ENCODE results near the gene CIBAR2.

CIBAR2 gene

GRCh38 chr16:85094176-85094805 lies 18.0 kb downstream of the CIBAR2 start:
- Histone ChIP-seq H3K4me1 (ENCODE audit: control insufficient read depth, low read depth, low read length) (no peaks in the 10 kb centered on the region), H3K4me3 (ENCODE audit: low read length) (no peak overlapping the region), H3K27me3 (ENCODE audit: control insufficient read depth, insufficient read depth, low read length) (no peaks in the 10 kb centered on the region)

DNA sequence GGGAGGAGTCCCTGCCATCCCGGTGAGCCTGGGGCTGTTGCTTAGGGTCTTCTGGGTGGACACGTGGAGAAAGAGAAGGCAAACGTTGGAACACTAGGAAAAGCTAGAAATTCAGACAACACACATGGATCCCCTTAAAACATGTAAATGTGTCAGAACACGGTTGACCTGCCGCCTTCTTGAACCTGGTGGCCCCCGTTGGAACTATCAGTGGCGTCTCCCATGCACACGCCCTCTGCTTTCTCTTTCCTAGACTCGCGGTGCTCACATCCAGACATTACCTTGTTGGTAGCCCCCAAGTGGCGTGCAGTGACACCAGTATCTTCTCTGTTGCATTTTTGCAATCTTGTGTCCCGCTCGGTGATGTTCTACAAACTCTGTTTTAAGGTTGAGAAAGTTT lies 18.6 kb downstream of the CIBAR2 start:
- Histone ChIP-seq H3K9ac (ENCODE audit: low read length) (no peak overlapping the region), H3K27me3 (ENCODE audit: control insufficient read depth, insufficient read depth, low read length) (no peaks in the 10 kb centered on the region), H3K4me3 (ENCODE audit: low read length) (no peak overlapping the region), H3K9me3 (ENCODE audit: control insufficient read depth, low read depth, low read length) (no peaks in the 10 kb centered on the region), H3K27ac (ENCODE audit: low read length) (no peak overlapping the region), H3K4me1 (ENCODE audit: control insufficient read depth, low read depth, low read length) (no peaks in the 10 kb centered on the region), H3K36me3 (ENCODE audit: control insufficient read depth, low read depth, low read length) (no peaks in the 10 kb centered on the region)

More at GRCh38 chr16:85094176-85094805, 18.0 kb downstream of the CIBAR2 start:
- H3K36me3 ChIP-seq (ENCODE audit: control insufficient read depth, low read depth, low read length): no peaks in the 10 kb centered on the region
- H3K27ac ChIP-seq (ENCODE audit: low read length): no peak overlapping the region
- no peaks in the 10 kb centered on the region for H3K9me3 ChIP-seq (ENCODE audit: control insufficient read depth, low read depth, low read length)
- no peak overlapping the region for H3K9ac ChIP-seq (ENCODE audit: low read length)

DNA sequence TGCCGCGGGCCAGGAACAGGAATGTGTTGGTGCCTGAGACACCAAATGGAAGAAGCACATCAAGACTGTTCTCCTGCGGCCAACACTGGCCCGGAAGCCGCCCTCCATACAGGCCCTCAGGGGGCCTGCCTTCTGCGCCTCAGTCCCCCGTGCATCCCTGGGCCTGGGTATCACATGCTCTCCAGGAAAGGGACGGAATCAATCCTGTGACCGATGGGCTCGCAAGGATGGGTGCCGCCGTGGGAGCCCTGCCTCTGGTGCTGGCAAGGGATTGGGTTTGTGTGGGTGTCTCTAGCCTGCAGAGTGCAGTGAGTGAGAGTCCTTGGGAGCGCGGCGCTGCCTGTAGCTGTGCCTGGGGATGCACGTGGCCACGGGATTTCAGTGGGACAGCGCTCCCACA lies 19.4 kb downstream of the CIBAR2 start:
- H3K9ac ChIP-seq (ENCODE audit: low read length): no peak overlapping the region
- no peaks in the 10 kb centered on the region for H3K9me3 ChIP-seq (ENCODE audit: control insufficient read depth, low read depth, low read length)
- H3K36me3 ChIP-seq (ENCODE audit: control insufficient read depth, low read depth, low read length): no peaks in the 10 kb centered on the region
- no peak overlapping the region for H3K4me3 ChIP-seq (ENCODE audit: low read length)
- no peaks in the 10 kb centered on the region for H3K27me3 ChIP-seq (ENCODE audit: control insufficient read depth, insufficient read depth, low read length)
- no peaks in the 10 kb centered on the region for H3K4me1 ChIP-seq (ENCODE audit: control insufficient read depth, low read depth, low read length)
- H3K27ac ChIP-seq (ENCODE audit: low read length): no peak overlapping the region

DNA sequence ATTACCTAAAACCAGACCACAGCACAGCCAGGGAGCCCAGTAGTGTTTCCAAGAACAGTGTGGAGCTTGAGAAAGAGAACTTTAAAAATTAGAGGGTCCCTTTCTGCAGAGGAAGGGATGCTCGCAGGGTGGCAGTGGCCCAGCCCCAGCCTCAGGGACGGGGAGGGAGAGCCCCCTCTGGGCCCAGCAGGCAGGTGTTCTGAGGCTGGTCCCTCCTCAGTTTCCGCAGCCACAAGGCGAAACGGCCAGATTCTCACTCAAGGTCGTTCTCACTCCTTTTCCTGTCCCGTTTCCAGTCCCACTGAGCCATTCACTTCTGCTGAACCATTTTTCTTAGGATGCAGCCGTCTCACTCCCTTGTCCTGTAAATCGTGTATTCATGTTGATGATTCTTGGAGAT lies 20.0 kb downstream of the CIBAR2 start:
- Histone ChIP-seq H3K9me3 (ENCODE audit: control insufficient read depth, low read depth, low read length) (no peaks in the 10 kb centered on the region), H3K36me3 (ENCODE audit: control insufficient read depth, low read depth, low read length) (no peaks in the 10 kb centered on the region), H3K4me3 (ENCODE audit: low read length) (no peak overlapping the region), H3K27me3 (ENCODE audit: control insufficient read depth, insufficient read depth, low read length) (no peaks in the 10 kb centered on the region), H3K27ac (ENCODE audit: low read length) (no peak overlapping the region), H3K9ac (ENCODE audit: low read length) (no peak overlapping the region), H3K4me1 (ENCODE audit: control insufficient read depth, low read depth, low read length) (no peaks in the 10 kb centered on the region)

DNA sequence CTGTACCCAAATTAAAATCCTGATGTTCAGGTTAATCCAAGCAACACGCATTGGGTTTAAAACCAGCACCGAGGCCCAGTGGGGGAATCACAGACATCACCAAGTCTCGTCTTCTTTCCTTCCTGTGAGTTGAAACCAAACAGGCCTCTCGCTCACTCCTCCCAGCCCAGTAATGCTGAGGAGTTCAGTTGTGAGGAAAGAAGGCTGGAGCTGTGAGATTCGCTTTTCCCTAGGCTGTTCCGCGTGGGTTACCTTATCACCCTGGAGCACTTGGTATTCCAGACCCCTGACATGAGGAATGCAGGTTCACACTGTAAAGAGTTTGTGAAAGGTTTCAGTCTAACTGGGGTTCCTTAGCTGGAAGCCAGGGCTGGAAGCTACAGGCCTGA lies 20.8 kb downstream of the CIBAR2 start:
- Histone ChIP-seq H3K27me3 (ENCODE audit: control insufficient read depth, insufficient read depth, low read length) (no peaks in the 10 kb centered on the region), H3K9me3 (ENCODE audit: control insufficient read depth, low read depth, low read length) (no peaks in the 10 kb centered on the region), H3K4me3 (ENCODE audit: low read length) (no peak overlapping the region), H3K4me1 (ENCODE audit: control insufficient read depth, low read depth, low read length) (no peaks in the 10 kb centered on the region), H3K27ac (ENCODE audit: low read length) (no peak overlapping the region), H3K9ac (ENCODE audit: low read length) (no peak overlapping the region), H3K36me3 (ENCODE audit: control insufficient read depth, low read depth, low read length) (no peaks in the 10 kb centered on the region)

GRCh38 chr16:85090873-85091521 lies 21.3 kb downstream of the CIBAR2 start:
- Histone ChIP-seq H3K4me1 (ENCODE audit: control insufficient read depth, low read depth, low read length) (no peaks in the 10 kb centered on the region), H3K4me3 (ENCODE audit: low read length) (no peak overlapping the region), H3K9me3 (ENCODE audit: control insufficient read depth, low read depth, low read length) (no peaks in the 10 kb centered on the region), H3K27me3 (ENCODE audit: control insufficient read depth, insufficient read depth, low read length) (peaks cover 3% of the 10 kb centered on the region), H3K36me3 (ENCODE audit: control insufficient read depth, low read depth, low read length) (no peaks in the 10 kb centered on the region), H3K9ac (ENCODE audit: low read length) (no peak overlapping the region), H3K27ac (ENCODE audit: low read length) (no peak overlapping the region)

DNA sequence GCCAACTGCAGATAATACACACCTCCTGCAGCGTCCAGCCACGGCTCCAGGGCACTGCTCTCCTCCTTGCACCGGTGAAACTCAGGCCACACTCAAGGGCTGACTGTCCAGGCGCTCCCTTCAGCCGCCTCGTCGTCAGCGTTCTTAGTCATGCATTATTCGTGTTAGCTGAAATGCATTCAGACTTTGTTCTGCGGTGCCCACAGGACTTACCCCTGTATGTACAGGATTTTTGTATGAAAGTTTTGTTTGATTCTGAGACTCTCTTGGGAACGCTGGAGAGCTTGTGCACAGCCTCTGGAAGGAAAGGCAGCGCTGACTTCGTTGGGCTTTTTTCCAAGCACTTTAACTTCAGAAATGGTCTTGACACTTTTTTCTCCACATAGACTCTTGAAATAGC lies 22.1 kb downstream of the CIBAR2 start:
- Histone ChIP-seq H3K4me3 (ENCODE audit: low read length) (no peak overlapping the region), H3K27ac (ENCODE audit: low read length) (no peak overlapping the region), H3K9me3 (ENCODE audit: control insufficient read depth, low read depth, low read length) (no peaks in the 10 kb centered on the region), H3K9ac (ENCODE audit: low read length) (no peak overlapping the region), H3K36me3 (ENCODE audit: control insufficient read depth, low read depth, low read length) (no peaks in the 10 kb centered on the region), H3K4me1 (ENCODE audit: control insufficient read depth, low read depth, low read length) (peaks cover 1% of the 10 kb centered on the region), H3K27me3 (ENCODE audit: control insufficient read depth, insufficient read depth, low read length) (peaks cover 11% of the 10 kb centered on the region)

DNA sequence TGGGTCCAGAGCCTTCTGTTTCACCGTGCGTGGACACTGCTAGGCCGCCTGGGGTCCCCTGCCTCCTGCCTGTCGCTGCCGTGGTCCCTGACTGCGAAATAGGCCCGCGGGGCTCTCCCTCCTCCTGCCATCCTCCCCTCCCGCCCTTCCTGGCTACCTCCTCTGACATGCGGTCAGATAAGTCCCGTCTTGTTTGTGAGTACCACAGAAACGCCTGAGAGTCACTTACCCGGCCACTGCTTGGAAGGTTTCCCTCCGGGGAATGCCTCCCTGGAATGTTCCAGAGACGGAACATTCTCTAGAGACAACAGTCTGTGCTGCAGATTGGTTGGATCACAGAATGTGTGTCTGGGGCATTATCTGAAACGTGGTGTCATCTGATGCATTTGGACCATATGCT lies 22.7 kb downstream of the CIBAR2 start:
- H3K27me3 ChIP-seq (ENCODE audit: control insufficient read depth, insufficient read depth, low read length): peaks cover 17% of the 10 kb centered on the region
- no peaks in the 10 kb centered on the region for H3K9me3 ChIP-seq (ENCODE audit: control insufficient read depth, low read depth, low read length)
- H3K4me3 ChIP-seq (ENCODE audit: low read length): no peak overlapping the region
- H3K9ac ChIP-seq (ENCODE audit: low read length): no peak overlapping the region
- H3K27ac ChIP-seq (ENCODE audit: low read length): no peak overlapping the region
- no peaks in the 10 kb centered on the region for H3K36me3 ChIP-seq (ENCODE audit: control insufficient read depth, low read depth, low read length)
- H3K4me1 ChIP-seq (ENCODE audit: control insufficient read depth, low read depth, low read length): peaks cover 5% of the 10 kb centered on the region

- no peaks in the 10 kb centered on the region for H3K36me3 ChIP-seq (ENCODE audit: control insufficient read depth, low read depth, low read length)
- H3K27ac ChIP-seq (ENCODE audit: low read length): no peak overlapping the region
- no peak overlapping the region for H3K9ac ChIP-seq (ENCODE audit: low read length)
- peaks cover 9% of the 10 kb centered on the region for H3K4me1 ChIP-seq (ENCODE audit: control insufficient read depth, low read depth, low read length)
- H3K9me3 ChIP-seq (ENCODE audit: control insufficient read depth, low read depth, low read length): no peaks in the 10 kb centered on the region
- H3K4me3 ChIP-seq (ENCODE audit: low read length): no peak overlapping the region
- peaks cover 21% of the 10 kb centered on the region for H3K27me3 ChIP-seq (ENCODE audit: control insufficient read depth, insufficient read depth, low read length)
Measured at GRCh38 chr16:85088570-85089199, 23.6 kb downstream of the CIBAR2 start.

GRCh38 chr16:85087899-85088569 lies 24.2 kb downstream of the CIBAR2 start:
- no peak overlapping the region for H3K27ac ChIP-seq (ENCODE audit: low read length)
- H3K9ac ChIP-seq (ENCODE audit: low read length): no peak overlapping the region
- H3K9me3 ChIP-seq (ENCODE audit: control insufficient read depth, low read depth, low read length): no peaks in the 10 kb centered on the region
- no peaks in the 10 kb centered on the region for H3K36me3 ChIP-seq (ENCODE audit: control insufficient read depth, low read depth, low read length)
- H3K4me3 ChIP-seq (ENCODE audit: low read length): no peak overlapping the region
- H3K27me3 ChIP-seq (ENCODE audit: control insufficient read depth, insufficient read depth, low read length): peaks cover 21% of the 10 kb centered on the region
- peaks cover 13% of the 10 kb centered on the region for H3K4me1 ChIP-seq (ENCODE audit: control insufficient read depth, low read depth, low read length)

- no peak overlapping the region for H3K9ac ChIP-seq (ENCODE audit: low read length)
- no peaks in the 10 kb centered on the region for H3K9me3 ChIP-seq (ENCODE audit: control insufficient read depth, low read depth, low read length)
- H3K36me3 ChIP-seq (ENCODE audit: control insufficient read depth, low read depth, low read length): no peaks in the 10 kb centered on the region
- H3K27ac ChIP-seq (ENCODE audit: low read length): no peak overlapping the region
- peaks cover 27% of the 10 kb centered on the region for H3K4me1 ChIP-seq (ENCODE audit: control insufficient read depth, low read depth, low read length)
- H3K4me3 ChIP-seq (ENCODE audit: low read length): no peak overlapping the region
- peaks cover 33% of the 10 kb centered on the region for H3K27me3 ChIP-seq (ENCODE audit: control insufficient read depth, insufficient read depth, low read length)
Measured at GRCh38 chr16:85086347-85087291, 25.7 kb downstream of the CIBAR2 start.

Data from iPS-18a (cell line).